Subcutaneous abdominal adipose tissue (tissue), 5 donors: ENCODE results near the gene ZBTB34.
"Not testable (repeated sequence)": the region's sequence is repeated elsewhere in the genome, so short reads cannot be mapped to it uniquely, and the experiment has no call there.

Source experiments
- H3K27ac ChIP-seq: one replicate; pipeline ENCODE4 v1.7.0; 2013; ENCODE audit warnings: low read depth, mild to moderate bottlenecking, inconsistent platforms, low read length, moderate library complexity
- H3K27me3 ChIP-seq, 5 donors: one replicate each; pipeline ENCODE4 v1.7.0; 2013; ENCODE audit warnings: low read length in 5 of 5, inconsistent platforms in 1 of 5; ENCODE audit not compliant: control insufficient read depth in 5 of 5, insufficient read depth in 4 of 5
- H3K36me3 ChIP-seq, 5 donors: one replicate each; pipeline ENCODE4 v1.7.0; 2013; ENCODE audit warnings: low read length in 5 of 5; ENCODE audit not compliant: control insufficient read depth in 5 of 5, insufficient read depth in 5 of 5
- H3K4me1 ChIP-seq, 5 donors: one replicate each; pipeline ENCODE4 v1.7.0; 2013; ENCODE audit warnings: low read length in 5 of 5, mild to moderate bottlenecking in 3 of 5, moderate library complexity in 1 of 5; ENCODE audit not compliant: control insufficient read depth in 5 of 5, insufficient read depth in 5 of 5
- H3K4me3 ChIP-seq, 5 donors: one replicate each; pipeline ENCODE4 v1.7.0; 2013; ENCODE audit warnings: low read length in 5 of 5, low read depth in 1 of 5
- H3K9ac ChIP-seq, 5 donors: one replicate each; pipeline ENCODE4 v1.7.0; 2013; ENCODE audit warnings: low read length in 5 of 5, mild to moderate bottlenecking in 4 of 5, moderate library complexity in 3 of 5
- H3K9me3 ChIP-seq, 5 donors: one replicate each; pipeline ENCODE4 v1.7.0; 2013; ENCODE audit warnings: low read length in 5 of 5; ENCODE audit not compliant: control insufficient read depth in 5 of 5
- donor health status: healthy.
- donor health status: healthy.
- donor health status: healthy.
- donor health status: healthy.
- donor health status: healthy.

The ZBTB34 gene, protein sequence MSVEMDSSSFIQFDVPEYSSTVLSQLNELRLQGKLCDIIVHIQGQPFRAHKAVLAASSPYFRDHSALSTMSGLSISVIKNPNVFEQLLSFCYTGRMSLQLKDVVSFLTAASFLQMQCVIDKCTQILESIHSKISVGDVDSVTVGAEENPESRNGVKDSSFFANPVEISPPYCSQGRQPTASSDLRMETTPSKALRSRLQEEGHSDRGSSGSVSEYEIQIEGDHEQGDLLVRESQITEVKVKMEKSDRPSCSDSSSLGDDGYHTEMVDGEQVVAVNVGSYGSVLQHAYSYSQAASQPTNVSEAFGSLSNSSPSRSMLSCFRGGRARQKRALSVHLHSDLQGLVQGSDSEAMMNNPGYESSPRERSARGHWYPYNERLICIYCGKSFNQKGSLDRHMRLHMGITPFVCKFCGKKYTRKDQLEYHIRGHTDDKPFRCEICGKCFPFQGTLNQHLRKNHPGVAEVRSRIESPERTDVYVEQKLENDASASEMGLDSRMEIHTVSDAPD

DNA sequence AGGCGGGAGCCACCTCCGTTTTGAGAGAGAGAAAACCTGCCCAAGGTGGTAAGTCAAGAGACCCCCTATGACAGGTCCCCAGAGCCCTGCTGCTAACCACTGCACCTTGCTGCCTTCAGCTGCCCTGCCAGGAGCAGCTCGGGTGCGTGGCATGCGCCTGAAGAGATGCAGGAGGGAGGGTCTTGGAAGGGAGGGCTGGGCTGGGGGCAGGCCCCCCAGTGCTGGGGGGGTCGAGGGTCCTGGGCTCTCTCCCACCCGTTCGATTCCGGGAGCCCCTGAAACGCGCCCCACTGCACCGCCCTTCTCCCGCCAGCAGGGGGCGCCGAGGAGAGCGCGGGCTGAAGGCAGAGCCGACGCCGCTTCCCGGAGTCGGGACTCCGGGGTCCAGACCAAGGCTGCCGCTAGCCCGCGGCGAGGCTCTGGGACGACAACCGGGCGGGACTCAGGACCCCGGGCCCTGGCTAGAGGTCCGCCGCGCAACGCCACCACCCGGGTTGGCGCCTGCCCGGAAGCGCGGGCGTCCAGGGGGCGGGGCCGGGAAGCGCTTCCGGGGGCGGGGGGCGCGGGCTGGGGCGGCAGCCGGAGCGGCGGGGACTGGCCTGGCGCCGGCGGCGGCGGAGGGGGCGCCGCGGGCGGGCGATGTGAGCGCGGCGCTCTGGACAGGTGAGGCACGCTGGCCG lies at the start of gene ZBTB34:
Gene ZBTB34 (plus strand): TSS at position 563 of the 680 bp plus-strand sequence. CDS start 18,761 bp downstream, outside the sequence.
- H3K36me3 ChIP-seq = peaks cover 2 to 11% (median 8%) of the 10 kb centered on the region in 5 donors
- H3K9me3 ChIP-seq = no peaks in the 10 kb centered on the region
- H3K27me3 ChIP-seq = peaks cover 0 to 2% (median 0%) of the 10 kb centered on the region in 5 donors
- peak within 1 kb of the TSS; percentile 68 to 92 (median 88) for H3K9ac ChIP-seq
- H3K4me3 ChIP-seq = peak within 1 kb of the TSS; percentile 80 to 91 (median 84)
- H3K4me1 ChIP-seq = peaks cover 9 to 37% (median 34%) of the 10 kb centered on the region in 5 donors
- peak within 1 kb of the TSS; percentile 86 for H3K27ac ChIP-seq

DNA sequence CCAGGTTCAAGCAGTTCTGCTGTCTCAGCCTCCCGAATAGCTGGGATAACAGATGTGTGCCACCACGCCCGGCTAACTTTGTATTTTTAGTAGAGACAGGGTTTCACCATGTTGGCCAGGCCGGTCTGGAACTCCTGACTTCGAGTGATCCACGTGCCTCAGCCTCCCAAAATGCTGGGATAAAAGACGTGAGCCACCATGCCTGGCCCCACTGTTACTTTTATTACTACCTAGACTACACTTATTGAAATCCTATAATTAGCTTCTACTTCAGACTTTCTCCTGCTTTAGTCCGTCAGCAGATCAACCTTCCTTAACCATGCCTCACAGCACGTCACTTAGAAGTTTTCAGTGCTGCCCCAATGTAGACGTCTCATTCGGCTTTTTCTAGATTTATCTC lies 47.4 kb upstream of the ZBTB34 start:
- peaks cover 3 to 5% (median 4%) of the 10 kb centered on the region in 5 donors for H3K9me3 ChIP-seq
- peaks cover 0 to 13% (median 0%) of the 10 kb centered on the region in 5 donors for H3K4me1 ChIP-seq
- no peaks in the 10 kb centered on the region for H3K27me3 ChIP-seq
- H3K36me3 ChIP-seq = peaks cover 11 to 45% (median 29%) of the 10 kb centered on the region in 5 donors
- H3K27ac ChIP-seq = no peak overlapping the region
- H3K9ac ChIP-seq = no peak overlapping the region
- H3K4me3 ChIP-seq = no peak overlapping the region

DNA sequence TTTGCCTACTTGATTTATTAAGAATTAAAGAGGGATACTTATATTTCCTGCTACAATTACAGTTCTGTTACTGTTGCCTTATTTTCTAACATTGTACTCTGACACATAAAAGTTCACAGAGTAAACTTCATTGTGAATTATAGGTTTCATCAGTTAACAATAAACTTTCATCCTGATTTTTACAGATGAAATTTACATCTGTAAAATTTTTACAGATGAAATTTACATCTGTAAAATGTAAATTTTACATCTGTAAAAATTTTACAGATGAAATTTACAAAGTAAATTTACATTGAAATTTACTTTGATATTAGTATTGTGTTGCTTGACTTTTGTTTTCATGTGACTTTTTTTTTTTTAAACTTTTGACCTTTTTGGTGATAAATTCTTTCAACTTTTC lies 46.3 kb upstream of the ZBTB34 start:
- Histone ChIP-seq H3K9me3 (peaks cover 3 to 14% (median 11%) of the 10 kb centered on the region in 5 donors), H3K4me1 (peaks cover 0 to 4% (median 0%) of the 10 kb centered on the region in 5 donors), H3K9ac (no peak overlapping the region), H3K27me3 (no peaks in the 10 kb centered on the region), H3K36me3 (peaks cover 16 to 49% (median 32%) of the 10 kb centered on the region in 5 donors), H3K4me3 (no peak overlapping the region), H3K27ac (no peak overlapping the region)

DNA sequence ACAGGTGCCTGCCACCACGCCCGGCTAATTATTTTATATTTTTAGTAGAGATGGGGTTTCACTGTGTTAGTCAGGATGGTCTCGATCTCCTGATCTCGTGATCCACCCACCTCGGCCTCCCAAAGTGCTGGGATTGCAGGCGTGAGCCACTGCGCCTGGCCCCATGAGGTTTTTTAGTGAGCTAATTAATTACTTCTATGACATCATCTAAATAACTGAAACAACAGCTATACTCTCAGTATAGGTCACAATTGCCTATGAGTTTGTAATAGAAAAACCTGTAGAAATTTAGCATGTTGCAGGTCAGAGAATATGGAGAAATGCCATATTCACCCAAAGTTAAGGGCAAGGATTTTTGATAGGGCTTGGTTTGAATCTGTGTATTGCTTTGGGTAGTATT lies 42.8 kb upstream of the ZBTB34 start:
- H3K36me3 ChIP-seq = peaks cover 10 to 33% (median 18%) of the 10 kb centered on the region in 5 donors
- H3K27ac ChIP-seq, H3K9ac ChIP-seq: not testable (repeated sequence)

DNA sequence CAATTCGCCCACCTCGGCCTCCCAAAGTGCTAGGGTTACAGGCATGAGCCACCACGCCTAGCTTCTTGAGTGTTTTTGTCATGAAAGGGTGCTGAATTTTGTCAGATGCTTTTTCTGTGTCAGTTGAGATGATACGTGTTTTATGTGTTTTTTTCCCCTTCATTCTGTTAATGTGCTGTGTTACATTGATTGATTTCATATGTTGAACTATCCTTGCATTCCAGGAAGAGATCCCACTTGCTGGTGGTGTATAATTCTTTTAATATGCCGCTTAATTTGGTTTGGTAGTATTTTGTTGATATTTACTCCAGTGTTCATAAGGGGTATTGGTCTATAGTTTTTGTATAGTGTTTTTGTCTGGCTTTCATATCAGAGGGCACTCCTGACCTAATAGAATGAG lies 42.0 kb upstream of the ZBTB34 start:
- Histone ChIP-seq H3K36me3 (peaks cover 7 to 27% (median 16%) of the 10 kb centered on the region in 5 donors), H3K9ac (no peak overlapping the region), H3K27ac (no peak overlapping the region), H3K9me3 (peaks cover 3 to 20% (median 15%) of the 10 kb centered on the region in 5 donors), H3K27me3 (no peaks in the 10 kb centered on the region), H3K4me1 (peaks cover 0 to 5% (median 0%) of the 10 kb centered on the region in 5 donors), H3K4me3 (no peak overlapping the region)

More for the DNA sequence above, 42.8 kb upstream of the ZBTB34 start:
- not testable (repeated sequence) for H3K27me3 ChIP-seq, H3K4me1 ChIP-seq, H3K4me3 ChIP-seq
- peaks cover 3 to 20% (median 15%) of the 10 kb centered on the region in 5 donors for H3K9me3 ChIP-seq

DNA sequence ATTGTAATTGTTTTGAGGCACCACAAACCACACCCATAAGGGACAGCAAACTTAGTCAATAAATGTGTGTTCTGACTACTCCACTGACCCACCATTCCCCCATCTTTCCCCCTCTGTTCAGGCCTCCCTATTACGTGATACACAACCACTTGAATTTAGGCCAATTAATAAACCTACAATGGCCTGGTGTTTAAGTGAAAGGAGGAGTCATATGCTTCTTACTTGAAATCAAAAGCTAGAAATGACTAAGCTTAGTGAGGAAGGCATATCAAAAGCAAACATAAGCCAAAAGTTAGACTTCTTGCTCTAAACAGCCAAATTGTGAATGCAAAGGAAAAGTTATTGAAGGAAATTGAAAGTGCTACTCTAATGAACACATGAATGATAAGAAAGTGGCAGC lies 41.0 kb upstream of the ZBTB34 start:
- peaks cover 7 to 24% (median 13%) of the 10 kb centered on the region in 5 donors for H3K36me3 ChIP-seq
- H3K27ac ChIP-seq = no peak overlapping the region
- peaks cover 3 to 20% (median 15%) of the 10 kb centered on the region in 5 donors for H3K9me3 ChIP-seq
- no peaks in the 10 kb centered on the region for H3K27me3 ChIP-seq
- H3K9ac ChIP-seq = no peak overlapping the region
- H3K4me3 ChIP-seq = no peak overlapping the region
- H3K4me1 ChIP-seq = peaks cover 0 to 5% (median 0%) of the 10 kb centered on the region in 5 donors

DNA sequence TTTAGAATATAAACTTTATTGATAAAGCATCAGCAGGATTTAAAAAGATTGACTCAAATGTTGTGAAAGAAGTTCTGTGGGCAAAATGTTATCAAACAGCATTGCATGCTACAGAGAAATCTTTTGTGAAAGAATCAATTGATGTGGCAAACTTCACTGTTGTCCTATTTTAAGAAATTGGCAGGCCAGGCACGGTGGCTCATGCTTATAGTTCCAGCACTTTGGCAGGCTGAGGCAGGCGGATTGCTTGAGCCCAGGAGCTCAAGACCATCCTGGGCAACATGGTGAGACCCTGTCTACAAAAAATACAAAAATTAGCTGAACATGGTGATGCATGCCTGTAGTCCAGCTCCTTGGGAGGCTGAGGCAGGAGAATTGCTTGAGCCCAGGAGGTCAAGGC lies 38.2 kb upstream of the ZBTB34 start:
- H3K36me3 ChIP-seq = peaks cover 10 to 17% (median 15%) of the 10 kb centered on the region in 5 donors
- H3K27ac ChIP-seq = no peak overlapping the region
- H3K9me3 ChIP-seq = peaks cover 0 to 15% (median 11%) of the 10 kb centered on the region in 5 donors
- no peak overlapping the region for H3K4me3 ChIP-seq
- no peak overlapping the region for H3K9ac ChIP-seq
- H3K4me1 ChIP-seq = peaks cover 0 to 5% (median 0%) of the 10 kb centered on the region in 5 donors
- no peaks in the 10 kb centered on the region for H3K27me3 ChIP-seq

DNA sequence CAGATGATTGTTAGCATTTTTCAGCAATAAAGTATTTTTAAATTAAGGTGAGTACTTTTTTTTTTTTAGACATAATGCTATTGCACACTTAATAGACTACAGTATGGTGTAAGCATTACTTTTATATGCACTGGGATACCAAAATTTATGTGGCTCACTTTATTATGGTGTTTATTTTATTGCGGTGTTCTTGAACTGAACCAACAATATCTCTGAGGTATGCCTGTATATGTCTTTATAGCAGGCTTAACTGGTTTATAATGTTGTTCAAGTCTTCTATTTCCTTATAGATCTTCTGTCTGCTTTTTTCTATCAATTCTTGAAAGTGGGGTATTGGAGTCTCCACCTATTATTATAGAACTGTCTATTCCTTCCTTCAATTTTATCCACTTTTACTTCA lies 37.6 kb upstream of the ZBTB34 start:
- no peak overlapping the region for H3K27ac ChIP-seq
- H3K4me1 ChIP-seq = peaks cover 0 to 5% (median 0%) of the 10 kb centered on the region in 5 donors
- peaks cover 10 to 19% (median 16%) of the 10 kb centered on the region in 5 donors for H3K36me3 ChIP-seq
- H3K9me3 ChIP-seq = peaks cover 0 to 15% (median 11%) of the 10 kb centered on the region in 5 donors
- H3K27me3 ChIP-seq = no peaks in the 10 kb centered on the region
- no peak overlapping the region for H3K9ac ChIP-seq
- H3K4me3 ChIP-seq = no peak overlapping the region

DNA sequence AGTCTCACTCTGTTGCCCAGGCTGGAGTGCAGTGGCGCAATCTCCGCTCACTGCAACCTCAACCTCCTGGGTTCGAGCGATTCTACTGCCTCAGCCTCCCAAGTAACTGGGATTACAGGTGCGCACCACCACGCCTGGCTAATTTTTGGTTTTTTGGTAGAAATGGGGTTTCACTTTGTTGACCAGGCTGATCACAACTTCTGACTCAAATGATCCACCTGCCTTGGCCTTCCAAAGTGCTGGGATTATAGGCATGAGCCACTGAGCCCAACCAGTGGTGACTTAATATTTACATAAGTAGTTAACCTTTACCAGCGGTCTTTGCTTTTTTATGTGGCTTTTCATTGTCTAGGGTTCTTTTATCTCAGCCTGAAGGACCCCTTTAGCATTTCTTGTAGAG lies 36.4 kb upstream of the ZBTB34 start:
- H3K36me3 ChIP-seq = peaks cover 6 to 14% (median 12%) of the 10 kb centered on the region in 5 donors
- H3K4me3 ChIP-seq, H3K9me3 ChIP-seq, H3K4me1 ChIP-seq, H3K9ac ChIP-seq, H3K27me3 ChIP-seq, H3K27ac ChIP-seq: not testable (repeated sequence)
